Caki2 (cell line): ENCODE results near the gene HHIP. TPM values are rescaled to one million over a fixed set of nuclear protein-coding genes. Genes with fewer than 3 reads are reported as not detected.

Experiments
- DNase-seq: peaks from one replicate; pipeline ENCODE4 v3.0.0-alpha.2; 2015; ENCODE audit warnings: low read depth
- in situ Hi-C: cut with HindIII; loops from 2 replicates; pipeline ENCODE4 v1.10.0; 2016; ENCODE audit warnings: low sequenced_read_pairs, low pct_unique_long_range_greater_than_20kb, mixed read lengths
- total RNA-seq: library from RNA; depleted of rRNA; stranded (reverse); fragments of >200 nt; shearing (Covaris generic); gene quantifications from 2 replicates; pipeline ENCODE4 v1.2.3, GENCODE V29; 2014; ENCODE audit warnings: low replicate concordance

HHIP gene
- total RNA-seq, 1 experiment from 2014 or later: 17.2 TPM

GRCh38 chr4:144696376-144696775 is 50.4 kb downstream of the HHIP start:
- in situ Hi-C loops: no loop called here
- no peak for DNase-seq

GRCh38 chr4:144699565-144699964 is 53.6 kb downstream of the HHIP start:
- no peak for DNase-seq
- in situ Hi-C loops: no loop called here

GRCh38 chr4:144701683-144702233 is 55.8 kb downstream of the HHIP start:
- in situ Hi-C loops: no loop called here
- DNase-seq: peak; percentile 34

- DNase-seq: no peak
- in situ Hi-C loops: no loop called here
Observed at GRCh38 chr4:144703494-144703893, 57.5 kb downstream of the HHIP start.

- in situ Hi-C loops: no loop called here
- no peak for DNase-seq
Observed at GRCh38 chr4:144705601-144706590, 59.9 kb downstream of the HHIP start.

GRCh38 chr4:144709159-144709558 is 63.2 kb downstream of the HHIP start:
- peak; percentile 76 for DNase-seq
- in situ Hi-C loops: no loop called here

- DNase-seq: peak; percentile 87
- in situ Hi-C loops: no loop called here
Observed at GRCh38 chr4:144709793-144710525, 64.0 kb downstream of the HHIP start.

GRCh38 chr4:144710526-144710912 is 64.6 kb downstream of the HHIP start:
- no peak for DNase-seq
- in situ Hi-C loops: no loop called here

GRCh38 chr4:144711700-144712456 is 65.9 kb downstream of the HHIP start:
- no peak for DNase-seq
- in situ Hi-C loops: no loop called here

GRCh38 chr4:144712775-144713174 is 66.8 kb downstream of the HHIP start:
- in situ Hi-C loops: no loop called here
- DNase-seq: peak; percentile 69

- in situ Hi-C loops: no loop called here
- no peak for DNase-seq
Observed at GRCh38 chr4:144714166-144714565, 68.2 kb downstream of the HHIP start.

- no peak for DNase-seq
- in situ Hi-C loops: no loop called here
Observed at GRCh38 chr4:144715230-144715629, 69.3 kb downstream of the HHIP start.

- no peak for DNase-seq
- in situ Hi-C loops: no loop called here
Observed at GRCh38 chr4:144716778-144717177, 70.8 kb downstream of the HHIP start.

- DNase-seq: no peak
- in situ Hi-C loops: no loop called here
Observed at GRCh38 chr4:144718958-144719512, 73.1 kb downstream of the HHIP start.

GRCh38 chr4:144720491-144720890 is 74.5 kb downstream of the HHIP start:
- DNase-seq: no peak
- in situ Hi-C loops: no loop called here

- in situ Hi-C loops: no loop called here
- DNase-seq: no peak
Observed at GRCh38 chr4:144721994-144722393, 76.0 kb downstream of the HHIP start.

GRCh38 chr4:144723471-144723870 is 77.5 kb downstream of the HHIP start:
- in situ Hi-C loops: no loop called here
- DNase-seq: no peak

- DNase-seq: no peak
- in situ Hi-C loops: no loop called here
Observed at GRCh38 chr4:144729175-144729574, 83.2 kb downstream of the HHIP start.
